Suppressor macrophage treated with lipopolysaccharide for 4 hours (primary cell): ENCODE data around the gene ECE1.

Experiments used
- DNase-seq: peaks from one replicate; pipeline ENCODE4 v3.0.0-alpha.2; 2020

ECE1 gene

DNA sequence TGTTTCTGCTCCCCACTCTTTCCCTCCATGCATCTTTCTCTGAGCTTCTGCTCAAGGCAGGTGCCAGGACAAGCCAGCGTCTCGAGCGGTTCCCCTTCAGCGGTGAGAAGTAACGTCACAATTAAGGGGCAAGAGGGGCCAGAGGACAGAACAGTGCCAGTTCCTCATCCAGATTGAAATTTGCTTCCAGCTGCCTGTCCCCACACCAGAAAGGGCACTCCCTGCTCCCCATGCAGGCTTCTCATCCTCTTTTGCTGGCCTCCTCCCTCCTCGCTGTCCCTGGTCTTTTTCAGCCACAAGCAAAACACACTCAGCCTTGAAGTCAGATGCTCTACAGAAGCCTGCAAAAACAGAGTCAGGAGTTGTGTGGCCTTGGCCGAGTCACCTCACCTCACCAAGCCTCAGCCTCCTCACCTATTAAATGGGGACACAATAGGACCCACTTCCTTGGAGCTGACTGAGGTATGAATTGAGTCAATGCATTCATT, 35.0 kb upstream of the ECE1 start:
- DNase-seq: peak; percentile 55

- DNase-seq: peak; percentile 90
Measured at GRCh38 chr1:21324368-21325141, 34.3 kb upstream of the ECE1 start.

DNA sequence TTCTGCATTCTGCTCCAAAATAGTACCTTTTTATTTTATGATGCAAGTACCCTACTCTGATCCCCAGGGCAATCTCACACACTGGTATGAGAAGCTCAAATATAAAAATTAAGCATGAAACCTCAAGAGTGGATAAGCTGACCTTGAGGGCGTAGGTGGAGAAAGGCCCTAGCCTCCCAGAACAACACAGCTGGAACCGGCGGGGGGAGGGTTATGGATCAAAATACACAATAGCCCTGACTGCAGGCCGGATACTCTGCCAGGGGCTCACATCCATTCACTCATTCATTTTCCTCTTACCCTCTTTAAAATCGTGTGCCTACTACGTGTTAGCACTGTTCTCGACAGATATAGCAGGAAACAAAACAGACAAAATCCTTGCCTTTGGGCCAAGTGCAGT, 32.8 kb upstream of the ECE1 start:
- no peak for DNase-seq

DNA sequence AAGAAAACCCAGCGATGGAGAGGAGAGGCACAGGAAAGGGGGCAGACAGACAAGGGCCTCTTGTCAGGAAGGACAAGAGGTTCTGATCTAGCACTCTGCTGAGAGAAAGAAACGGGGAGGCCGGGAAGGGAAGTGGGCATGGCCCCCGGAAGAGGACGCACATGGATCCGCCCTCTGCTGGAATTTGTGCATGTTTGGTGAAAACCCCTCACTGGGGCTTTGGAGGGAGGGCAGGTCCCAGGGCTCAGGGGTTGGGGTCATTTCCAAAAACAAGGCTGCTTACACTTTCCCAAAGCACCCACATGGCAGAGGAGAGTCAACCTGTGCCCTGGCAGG, 32.4 kb upstream of the ECE1 start:
- DNase-seq: peak; percentile 31

- no peak for DNase-seq
Measured at GRCh38 chr1:21321963-21322680, 31.9 kb upstream of the ECE1 start.

DNA sequence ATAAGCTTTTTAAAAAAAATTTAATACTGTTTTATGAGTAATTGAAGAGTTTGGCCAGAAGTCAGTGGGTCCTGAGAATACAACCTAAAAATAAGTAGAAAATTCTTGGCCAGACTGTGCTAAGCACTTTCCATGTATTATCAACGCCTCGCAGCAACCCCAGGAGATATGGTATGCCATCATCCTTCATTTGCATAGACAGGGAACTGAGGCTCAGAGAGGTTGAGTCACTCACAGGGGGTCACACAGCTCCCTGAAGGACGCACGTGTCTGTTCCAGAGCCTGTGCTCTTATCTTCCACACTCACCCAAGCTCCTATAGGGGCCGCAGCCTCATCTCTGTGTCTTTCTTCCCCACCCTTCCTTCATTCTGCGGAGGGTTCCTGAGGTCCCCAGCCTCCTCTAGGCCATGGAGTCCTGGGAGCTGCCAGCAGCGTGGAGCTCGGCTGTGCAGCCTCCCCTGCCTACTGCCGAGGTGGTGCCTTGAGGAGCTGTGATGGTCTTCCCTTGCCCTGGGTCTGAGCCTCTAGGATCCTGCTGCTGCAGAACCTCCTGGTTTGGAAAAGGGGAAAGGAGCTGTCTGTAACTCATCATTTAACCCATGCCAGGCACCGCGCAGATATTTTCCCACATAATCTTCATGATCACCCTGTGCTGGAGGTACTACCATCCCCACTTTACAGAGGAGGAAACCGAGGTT, 30.3 kb upstream of the ECE1 start:
- no peak for DNase-seq

- no peak for DNase-seq
Measured at GRCh38 chr1:21319447-21320407, 29.5 kb upstream of the ECE1 start.

DNA sequence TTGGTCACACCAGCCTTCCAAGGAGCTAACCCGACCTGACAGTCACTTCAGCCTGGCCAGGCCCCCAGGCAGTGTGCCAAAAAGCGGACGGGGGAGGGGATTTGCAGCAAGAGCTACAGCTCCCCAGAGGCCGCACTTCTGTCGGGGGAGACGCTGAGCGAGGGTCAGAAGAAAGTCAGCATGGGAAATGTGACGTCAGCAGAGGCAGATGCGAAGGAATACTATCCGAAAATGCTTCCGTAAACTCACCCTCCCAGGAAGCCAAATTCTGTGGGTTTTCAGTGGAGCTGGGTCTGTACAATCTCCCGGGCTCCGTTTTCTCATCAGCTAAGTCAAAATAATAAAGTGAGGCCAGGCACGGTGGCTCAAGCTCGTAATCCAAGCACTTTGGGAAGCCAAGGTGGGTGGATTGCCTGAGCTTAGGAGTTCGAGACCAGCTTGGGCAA, 28.5 kb upstream of the ECE1 start:
- DNase-seq: no peak

GRCh38 chr1:21318057-21318713, 27.9 kb upstream of the ECE1 start:
- no peak for DNase-seq

- DNase-seq: no peak
Measured at GRCh38 chr1:21317690-21318043, 27.4 kb upstream of the ECE1 start.

DNA sequence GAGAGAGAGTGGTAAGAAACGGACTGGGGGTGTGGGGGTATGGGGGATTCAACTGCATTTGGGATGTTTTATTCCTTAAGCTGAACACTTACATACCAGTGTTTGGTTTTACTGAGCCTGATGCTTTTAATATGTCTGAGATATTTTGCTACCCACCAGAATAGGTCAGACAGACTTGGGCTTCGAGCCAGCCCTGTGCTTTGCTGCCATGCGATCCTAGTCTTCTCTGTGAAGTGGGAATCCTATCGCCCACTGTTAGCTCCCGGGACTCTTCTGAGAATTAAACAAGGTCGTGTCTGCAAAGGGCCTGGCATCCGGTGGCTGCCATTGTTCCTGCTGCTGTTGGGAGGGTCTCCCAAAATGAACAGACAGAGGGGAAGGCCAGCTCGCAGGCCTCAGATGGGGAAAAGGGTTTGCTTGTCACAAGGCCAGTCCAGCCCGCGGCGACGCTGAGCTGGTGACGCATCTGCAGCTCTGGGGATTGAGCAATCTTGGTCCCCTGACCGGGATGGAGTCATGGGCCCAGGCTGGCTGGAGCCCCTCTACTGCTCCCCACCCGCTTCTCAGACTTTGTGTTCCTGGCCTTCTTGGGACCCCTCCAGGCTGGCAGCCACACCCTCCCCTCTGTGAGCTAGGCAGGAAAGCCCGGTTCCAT, 26.9 kb upstream of the ECE1 start:
- peak; percentile 90 for DNase-seq

GRCh38 chr1:21314743-21315396, 24.6 kb upstream of the ECE1 start:
- no peak for DNase-seq

- DNase-seq: no peak
Measured at GRCh38 chr1:21313886-21314721, 23.8 kb upstream of the ECE1 start.

GRCh38 chr1:21313203-21313885, 23.1 kb upstream of the ECE1 start:
- no peak for DNase-seq

DNA sequence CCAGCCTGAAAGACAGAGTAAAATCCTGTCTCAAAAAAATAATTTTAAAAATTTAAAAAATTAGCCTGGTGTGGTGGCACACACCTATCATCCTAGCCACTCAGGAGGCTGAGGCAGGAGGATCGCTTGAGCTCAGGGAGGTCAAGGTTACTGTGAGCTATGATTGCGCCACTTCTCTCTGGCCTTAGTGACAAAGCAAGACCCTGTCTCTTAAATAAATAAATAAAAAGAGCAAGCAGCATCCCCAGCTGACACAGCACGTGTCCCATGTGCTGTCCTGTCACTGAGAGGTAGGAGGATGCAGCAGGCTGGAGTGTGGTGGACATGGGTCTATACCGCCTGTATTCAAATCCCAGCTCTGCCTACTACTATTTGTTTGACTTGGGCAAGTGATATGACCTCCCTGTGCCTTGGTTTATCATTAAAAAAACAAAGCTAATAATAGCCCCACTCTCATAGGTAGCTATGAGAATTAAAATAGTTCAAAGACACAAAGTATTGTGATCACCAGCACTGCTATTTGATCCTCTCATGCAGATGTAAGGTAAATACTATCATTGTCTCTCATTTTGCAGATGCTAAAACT, 22.2 kb upstream of the ECE1 start:
- no peak for DNase-seq

DNA sequence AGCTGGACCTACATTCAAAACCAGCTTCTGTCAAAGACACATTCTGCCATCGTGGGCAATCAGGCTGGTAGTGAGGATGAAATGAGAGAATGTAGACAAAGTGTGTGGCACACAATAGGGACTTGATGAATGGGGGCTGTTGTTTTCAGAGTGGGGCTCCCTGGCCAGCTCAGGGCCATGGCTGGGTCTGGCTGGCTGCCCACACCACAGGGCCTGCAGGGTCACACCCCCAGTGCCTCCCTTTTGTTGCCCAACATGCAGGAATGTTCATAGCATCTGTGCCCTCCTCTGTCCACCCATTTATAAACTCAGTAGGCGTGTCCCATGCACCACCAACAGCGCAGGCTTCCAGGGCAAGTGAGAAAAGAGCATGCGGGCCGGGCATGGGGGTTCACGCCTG, 20.8 kb upstream of the ECE1 start:
- no peak for DNase-seq

- no peak for DNase-seq
Measured at GRCh38 chr1:21308847-21309652, 18.8 kb upstream of the ECE1 start.

GRCh38 chr1:21308330-21308729, 18.1 kb upstream of the ECE1 start:
- DNase-seq: no peak
